OCI-LY3 (cell line): ENCODE results near the gene TLE4.

Source experiments
- EZH2phosphoT487 ChIP-seq: fragments of 200-600 bp; shearing (Covaris generic); IDR thresholded peaks from 2 replicates; pipeline ENCODE4 v1.6.1; 2018; ENCODE audit warnings: antibody characterized with exemption, mixed run types, low read depth
- TF ChIP-seq, protein P1 (sequence below): fragments of 200-600, 300-600 bp; sonication (generic); IDR thresholded peaks from 2 replicates; pipeline ENCODE4 v1.5.1; 2014; ENCODE audit warnings: antibody characterized with exemption, low read length, low read depth

DNA sequence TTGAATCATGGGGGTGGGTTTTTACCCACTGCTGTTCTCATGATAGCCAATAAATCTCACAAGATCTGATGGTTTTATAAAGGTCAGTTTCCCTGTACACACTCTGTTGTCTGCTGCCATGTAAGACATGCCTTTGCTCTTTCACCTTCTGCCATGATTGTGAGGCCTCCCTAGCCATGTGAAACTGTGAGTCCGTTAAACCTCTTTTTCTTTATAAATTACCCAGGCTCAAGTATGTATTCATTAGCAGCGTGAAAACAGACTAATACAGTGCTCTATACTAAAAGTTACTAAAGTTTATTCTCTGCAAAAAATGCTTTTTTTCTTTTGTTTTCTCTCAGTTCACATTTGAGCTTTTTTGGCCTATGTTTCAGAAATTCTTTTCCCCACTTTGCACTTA, 33.9 kb upstream of the TLE4 start:
- TF ChIP-seq, protein P1, sequence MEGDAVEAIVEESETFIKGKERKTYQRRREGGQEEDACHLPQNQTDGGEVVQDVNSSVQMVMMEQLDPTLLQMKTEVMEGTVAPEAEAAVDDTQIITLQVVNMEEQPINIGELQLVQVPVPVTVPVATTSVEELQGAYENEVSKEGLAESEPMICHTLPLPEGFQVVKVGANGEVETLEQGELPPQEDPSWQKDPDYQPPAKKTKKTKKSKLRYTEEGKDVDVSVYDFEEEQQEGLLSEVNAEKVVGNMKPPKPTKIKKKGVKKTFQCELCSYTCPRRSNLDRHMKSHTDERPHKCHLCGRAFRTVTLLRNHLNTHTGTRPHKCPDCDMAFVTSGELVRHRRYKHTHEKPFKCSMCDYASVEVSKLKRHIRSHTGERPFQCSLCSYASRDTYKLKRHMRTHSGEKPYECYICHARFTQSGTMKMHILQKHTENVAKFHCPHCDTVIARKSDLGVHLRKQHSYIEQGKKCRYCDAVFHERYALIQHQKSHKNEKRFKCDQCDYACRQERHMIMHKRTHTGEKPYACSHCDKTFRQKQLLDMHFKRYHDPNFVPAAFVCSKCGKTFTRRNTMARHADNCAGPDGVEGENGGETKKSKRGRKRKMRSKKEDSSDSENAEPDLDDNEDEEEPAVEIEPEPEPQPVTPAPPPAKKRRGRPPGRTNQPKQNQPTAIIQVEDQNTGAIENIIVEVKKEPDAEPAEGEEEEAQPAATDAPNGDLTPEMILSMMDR: no peak
- no peak for TF ChIP-seq EZH2phosphoT487
